ENCODE data around the gene FTMT. TPM values are rescaled to one million over a fixed set of nuclear protein-coding genes. Genes with fewer than 3 reads are reported as not detected.

Gene FTMT
- total RNA-seq, 1 donor: not detected

DNA sequence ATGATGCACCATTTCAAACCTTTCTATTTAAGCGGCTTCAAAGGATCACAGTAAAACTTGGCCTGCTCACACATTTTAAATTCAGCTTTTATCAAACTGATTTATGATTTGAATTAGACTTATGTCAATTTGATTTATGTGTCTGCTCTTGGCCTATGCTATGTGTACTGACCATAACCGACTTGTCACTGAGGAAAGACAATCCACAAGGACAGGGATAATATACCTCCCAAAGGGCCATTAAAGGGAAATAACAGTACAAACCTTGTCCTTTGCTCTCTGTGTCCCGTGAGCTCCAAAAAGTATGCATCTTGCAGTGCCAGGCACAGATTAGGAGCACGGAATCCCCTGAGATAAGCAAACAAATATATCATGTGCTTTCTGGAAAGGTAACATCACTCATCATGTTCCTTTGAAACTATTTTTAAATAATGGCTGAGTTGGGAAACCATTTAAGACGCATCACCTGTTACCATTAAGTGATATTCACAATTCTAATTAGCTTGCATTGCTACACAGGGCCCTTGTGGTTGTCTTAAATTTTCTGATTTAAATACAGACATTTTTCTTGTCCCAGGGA, 31.9 kb upstream of the FTMT start:
- Histone ChIP-seq H3K79me2 (ENCODE audit: insufficient read depth, low read length) (no peaks in the 10 kb centered on the region), H3K36me3 (ENCODE audit: insufficient read depth, low read length) (no peaks in the 10 kb centered on the region), H3K9me3 (ENCODE audit: low read depth, low read length) (no peaks in the 10 kb centered on the region), H3K27ac (ENCODE audit: low read depth, low read length) (no peak overlapping the region), H3K4me2 (ENCODE audit: insufficient read depth, low read length) (no peak overlapping the region), H3K27me3 (ENCODE audit: insufficient read depth, low read length) (no peaks in the 10 kb centered on the region), H2AFZ (ENCODE audit: low read length) (no peak overlapping the region), H3K4me3 (ENCODE audit: insufficient read depth, low read length) (no peak overlapping the region), H4K20me1 (ENCODE audit: insufficient read depth, low read length) (no peaks in the 10 kb centered on the region), H3K4me1 (ENCODE audit: insufficient read depth, low read length) (no peaks in the 10 kb centered on the region)
- DNase-seq (ENCODE audit: insufficient read length, low spot score, missing footprints): no peak
- TF ChIP-seq, protein P1, sequence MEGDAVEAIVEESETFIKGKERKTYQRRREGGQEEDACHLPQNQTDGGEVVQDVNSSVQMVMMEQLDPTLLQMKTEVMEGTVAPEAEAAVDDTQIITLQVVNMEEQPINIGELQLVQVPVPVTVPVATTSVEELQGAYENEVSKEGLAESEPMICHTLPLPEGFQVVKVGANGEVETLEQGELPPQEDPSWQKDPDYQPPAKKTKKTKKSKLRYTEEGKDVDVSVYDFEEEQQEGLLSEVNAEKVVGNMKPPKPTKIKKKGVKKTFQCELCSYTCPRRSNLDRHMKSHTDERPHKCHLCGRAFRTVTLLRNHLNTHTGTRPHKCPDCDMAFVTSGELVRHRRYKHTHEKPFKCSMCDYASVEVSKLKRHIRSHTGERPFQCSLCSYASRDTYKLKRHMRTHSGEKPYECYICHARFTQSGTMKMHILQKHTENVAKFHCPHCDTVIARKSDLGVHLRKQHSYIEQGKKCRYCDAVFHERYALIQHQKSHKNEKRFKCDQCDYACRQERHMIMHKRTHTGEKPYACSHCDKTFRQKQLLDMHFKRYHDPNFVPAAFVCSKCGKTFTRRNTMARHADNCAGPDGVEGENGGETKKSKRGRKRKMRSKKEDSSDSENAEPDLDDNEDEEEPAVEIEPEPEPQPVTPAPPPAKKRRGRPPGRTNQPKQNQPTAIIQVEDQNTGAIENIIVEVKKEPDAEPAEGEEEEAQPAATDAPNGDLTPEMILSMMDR (IDR thresholded peaks at IDR 0.05; ENCODE audit: extremely low read depth, low read depth, low read length): no peak

DNA sequence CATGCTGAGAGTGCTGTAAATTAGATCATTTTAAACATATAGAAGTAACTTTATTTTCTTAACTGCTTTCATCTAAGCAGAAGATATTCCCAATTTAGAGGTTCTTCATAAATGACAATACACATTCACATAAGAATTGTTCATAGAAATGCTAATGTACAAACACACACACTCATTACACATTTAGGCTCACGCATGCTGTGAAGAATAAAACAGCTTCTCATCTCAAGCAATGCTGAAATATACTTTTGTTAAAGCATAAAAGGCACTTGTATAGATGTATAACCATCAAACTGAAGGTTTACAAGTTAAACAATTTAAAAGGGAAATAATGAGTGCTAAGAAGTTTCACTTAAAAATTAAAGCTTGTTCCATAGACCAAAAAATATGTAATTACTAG, 18.1 kb upstream of the FTMT start:
- DNase-seq (ENCODE audit: insufficient read length, low spot score, missing footprints): no peak
- Histone ChIP-seq H3K4me1 (ENCODE audit: insufficient read depth, low read length) (no peaks in the 10 kb centered on the region), H3K36me3 (ENCODE audit: insufficient read depth, low read length) (no peaks in the 10 kb centered on the region), H3K79me2 (ENCODE audit: insufficient read depth, low read length) (no peaks in the 10 kb centered on the region), H3K27ac (ENCODE audit: low read depth, low read length) (no peak overlapping the region), H3K27me3 (ENCODE audit: insufficient read depth, low read length) (no peaks in the 10 kb centered on the region), H2AFZ (ENCODE audit: low read length) (no peak overlapping the region), H3K9me3 (ENCODE audit: low read depth, low read length) (no peaks in the 10 kb centered on the region), H4K20me1 (ENCODE audit: insufficient read depth, low read length) (no peaks in the 10 kb centered on the region), H3K4me3 (ENCODE audit: insufficient read depth, low read length) (no peak overlapping the region), H3K4me2 (ENCODE audit: insufficient read depth, low read length) (no peak overlapping the region)
- TF ChIP-seq, protein P1 (IDR thresholded peaks at IDR 0.05; ENCODE audit: extremely low read depth, low read depth, low read length): no peak

DNA sequence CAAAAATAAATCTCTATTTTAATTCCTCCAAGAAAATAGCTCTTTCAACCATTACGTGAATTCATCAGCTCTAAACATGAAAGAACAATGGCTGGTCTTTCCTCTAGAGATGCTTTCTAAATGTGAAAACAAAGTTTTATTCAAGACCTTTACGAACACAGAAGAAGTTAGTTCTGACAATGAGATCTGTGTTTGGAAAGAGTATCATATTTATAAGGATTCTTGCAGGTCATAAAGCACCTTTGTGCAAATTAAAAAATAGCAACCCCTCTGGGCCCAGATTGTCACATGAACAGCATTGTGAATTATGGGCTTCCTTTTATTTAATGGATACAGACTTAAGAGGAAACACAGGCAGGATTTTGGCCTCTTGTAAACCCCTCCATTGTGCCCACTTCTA, 17.7 kb upstream of the FTMT start:
- H3K36me3 ChIP-seq (ENCODE audit: insufficient read depth, low read length): no peaks in the 10 kb centered on the region
- no peak overlapping the region for H3K4me2 ChIP-seq (ENCODE audit: insufficient read depth, low read length)
- H3K9me3 ChIP-seq (ENCODE audit: low read depth, low read length): no peaks in the 10 kb centered on the region
- H3K27ac ChIP-seq (ENCODE audit: low read depth, low read length): no peak overlapping the region
- H3K27me3 ChIP-seq (ENCODE audit: insufficient read depth, low read length): no peaks in the 10 kb centered on the region
- no peak overlapping the region for H2AFZ ChIP-seq (ENCODE audit: low read length)
- no peaks in the 10 kb centered on the region for H3K79me2 ChIP-seq (ENCODE audit: insufficient read depth, low read length)
- H3K4me1 ChIP-seq (ENCODE audit: insufficient read depth, low read length): no peaks in the 10 kb centered on the region
- DNase-seq (ENCODE audit: insufficient read length, low spot score, missing footprints): no peak
- TF ChIP-seq, protein P1 (IDR thresholded peaks at IDR 0.05; ENCODE audit: extremely low read depth, low read depth, low read length): no peak
- no peaks in the 10 kb centered on the region for H4K20me1 ChIP-seq (ENCODE audit: insufficient read depth, low read length)
- H3K4me3 ChIP-seq (ENCODE audit: insufficient read depth, low read length): no peak overlapping the region

DNA sequence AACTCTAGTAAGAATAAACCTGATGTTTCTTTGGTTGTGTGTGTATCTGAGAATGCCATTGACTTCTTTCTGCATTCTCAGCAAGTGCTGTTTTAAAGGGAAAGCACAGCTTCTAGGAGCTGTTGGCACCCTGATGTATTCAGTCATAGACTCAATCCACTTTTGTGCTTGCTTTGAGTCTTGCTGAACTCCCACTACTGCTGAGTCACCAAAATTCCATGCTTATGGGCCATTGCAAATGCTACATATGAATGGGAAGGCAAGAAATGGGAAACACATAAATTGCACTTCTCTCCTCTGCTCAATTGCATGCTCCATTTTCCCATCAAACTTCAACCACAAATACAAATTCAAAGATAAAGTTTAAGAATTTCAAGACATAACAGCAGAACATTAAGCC, 9.8 kb upstream of the FTMT start:
- Histone ChIP-seq H3K36me3 (ENCODE audit: insufficient read depth, low read length) (no peaks in the 10 kb centered on the region), H3K4me1 (ENCODE audit: insufficient read depth, low read length) (no peaks in the 10 kb centered on the region), H3K27ac (ENCODE audit: low read depth, low read length) (no peak overlapping the region), H3K9me3 (ENCODE audit: low read depth, low read length) (no peaks in the 10 kb centered on the region), H3K27me3 (ENCODE audit: insufficient read depth, low read length) (no peaks in the 10 kb centered on the region), H4K20me1 (ENCODE audit: insufficient read depth, low read length) (no peaks in the 10 kb centered on the region), H3K4me3 (ENCODE audit: insufficient read depth, low read length) (no peak overlapping the region), H3K79me2 (ENCODE audit: insufficient read depth, low read length) (no peaks in the 10 kb centered on the region), H2AFZ (ENCODE audit: low read length) (no peak overlapping the region), H3K4me2 (ENCODE audit: insufficient read depth, low read length) (no peak overlapping the region)
- TF ChIP-seq, protein P1 (IDR thresholded peaks at IDR 0.05; ENCODE audit: extremely low read depth, low read depth, low read length): no peak
- DNase-seq (ENCODE audit: insufficient read length, low spot score, missing footprints): no peak

Measured in osteoblast (primary cell).